ENCODE results near the gene POLR1E.

Gene POLR1E

DNA sequence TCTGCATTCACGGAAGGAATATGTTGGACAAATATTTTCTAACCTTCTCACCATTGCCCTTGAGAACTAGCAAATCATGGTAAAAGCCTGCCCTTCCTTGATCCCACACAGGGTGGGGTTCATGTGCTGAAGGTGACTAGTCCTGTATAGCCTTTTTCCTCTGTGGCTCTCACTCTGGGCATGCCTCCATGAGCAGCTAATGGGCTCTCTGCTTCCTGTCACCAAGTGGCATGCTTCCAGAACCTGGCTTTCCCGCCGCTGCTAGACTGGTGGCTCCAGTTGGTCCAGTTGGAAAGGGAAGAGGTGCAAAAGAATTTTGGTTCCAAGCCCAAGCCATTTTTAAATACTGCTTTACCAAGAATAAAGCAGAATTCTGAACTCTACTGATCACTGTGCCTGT is 54.9 kb downstream of the POLR1E start:
- DNase-seq = peak; percentile 21

DNA sequence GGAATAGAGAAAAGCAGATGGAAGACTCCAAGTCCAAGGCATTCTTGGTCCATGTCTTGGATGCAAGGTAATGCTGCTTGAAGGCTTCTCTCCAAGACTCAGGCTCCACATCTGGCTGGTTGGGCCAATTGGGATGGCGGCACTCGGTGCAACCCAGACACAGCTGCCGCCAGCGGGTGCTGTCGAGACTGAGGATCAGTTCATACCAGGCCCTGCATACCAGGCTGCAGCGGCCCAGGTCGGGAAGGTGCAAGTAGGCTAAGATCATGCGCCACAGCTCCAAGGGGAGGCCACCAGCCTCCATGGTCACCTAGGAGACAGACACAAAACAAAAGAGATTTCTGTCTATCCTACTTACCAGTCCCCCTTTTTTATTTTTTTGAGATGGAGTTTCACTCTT is 55.7 kb downstream of the POLR1E start:
- no peak for DNase-seq

DNA sequence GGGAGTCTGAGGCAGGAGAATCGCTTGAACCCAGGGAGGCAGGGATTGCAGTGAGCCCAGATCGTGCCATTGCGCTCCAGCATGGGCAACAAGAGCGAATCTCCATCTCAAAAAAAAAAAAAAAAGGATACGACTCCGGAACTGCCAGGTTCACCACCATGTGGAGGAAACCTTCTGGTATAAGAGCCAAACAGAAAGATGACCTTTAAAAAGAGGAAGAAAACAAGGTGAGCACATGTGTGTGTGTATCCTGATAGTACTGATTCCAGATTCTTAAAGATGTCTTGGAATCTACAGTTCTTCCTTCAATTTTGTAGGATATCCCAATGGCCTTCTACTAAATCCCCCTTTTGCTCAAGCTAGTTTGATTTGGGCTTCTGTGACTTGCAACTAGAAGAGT is 56.7 kb downstream of the POLR1E start:
- DNase-seq = no peak

GRCh38 chr9:37542895-37543294 is 57.1 kb downstream of the POLR1E start:
- DNase-seq = no peak

GRCh38 chr9:37543468-37543867 is 57.7 kb downstream of the POLR1E start:
- DNase-seq = no peak

DNA sequence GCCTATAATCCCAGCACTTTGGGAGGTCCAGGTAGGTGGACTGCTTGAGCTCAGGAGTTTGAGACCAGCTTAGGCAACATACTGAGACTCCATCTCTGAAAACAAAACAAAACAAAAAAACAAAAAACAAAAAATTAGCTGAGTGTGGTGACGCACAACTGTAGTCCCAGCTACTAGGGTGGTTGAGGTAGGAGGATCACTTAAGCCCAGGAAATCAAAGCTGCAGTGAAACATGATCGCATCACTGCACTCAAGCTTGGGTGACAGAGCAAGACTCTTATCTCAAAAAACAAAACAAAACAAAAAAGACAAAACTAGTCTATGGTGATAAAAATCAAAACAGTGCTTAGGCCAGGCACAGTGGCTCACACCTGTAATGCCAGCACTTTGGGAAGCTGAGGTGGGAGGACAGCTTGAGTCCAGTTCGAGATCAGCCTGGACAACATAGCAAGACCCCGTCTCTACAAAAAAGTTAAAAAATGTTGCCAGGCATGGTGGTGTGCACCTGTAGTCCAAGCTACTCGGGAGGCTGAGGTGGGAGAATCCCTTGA is 61.7 kb downstream of the POLR1E start:
- no peak for DNase-seq

DNA sequence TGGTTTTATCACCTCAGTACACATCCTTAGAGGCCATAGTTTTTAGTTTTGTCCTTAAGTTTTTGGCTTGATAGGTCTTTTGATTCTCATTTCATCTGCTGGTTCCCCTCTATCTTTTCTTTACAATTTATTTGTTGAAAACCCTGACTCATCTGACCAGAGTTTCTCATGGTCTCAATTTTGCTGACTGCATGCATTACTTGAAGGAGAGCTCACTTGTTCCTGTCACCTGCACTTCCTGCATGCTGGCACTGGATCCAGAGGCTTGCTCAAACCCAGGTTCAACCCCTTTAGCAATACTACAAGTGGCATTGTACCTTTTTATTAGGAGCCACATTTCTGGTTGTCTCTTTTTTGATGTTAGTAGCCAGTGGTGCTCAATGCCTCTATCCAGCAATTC is 63.8 kb downstream of the POLR1E start:
- no peak for DNase-seq

- DNase-seq = no peak
Observed at GRCh38 chr9:37550781-37551180, 65.0 kb downstream of the POLR1E start.

DNA sequence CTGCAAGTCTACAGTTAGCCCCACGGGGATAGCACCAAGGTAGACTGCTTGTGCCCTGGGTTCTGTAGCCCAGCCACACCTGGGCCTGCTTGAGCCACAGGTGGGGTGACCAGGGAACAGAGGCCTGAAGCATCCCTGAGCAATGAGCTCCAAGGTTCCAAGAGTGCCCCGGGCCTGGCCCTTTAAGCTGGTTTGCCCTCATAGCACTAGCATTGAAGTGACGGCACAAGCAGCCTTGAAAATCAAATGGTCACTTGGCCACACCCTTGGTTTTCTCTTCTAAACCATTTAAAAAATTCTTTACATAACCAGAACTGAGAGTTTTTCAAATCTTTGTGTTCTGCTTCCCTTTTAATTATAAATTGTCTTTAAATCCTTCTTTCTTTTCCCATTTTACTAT is 65.7 kb downstream of the POLR1E start:
- DNase-seq = no peak

GRCh38 chr9:37551888-37552287 is 66.1 kb downstream of the POLR1E start:
- no peak for DNase-seq

All from DMS79 treated with DMSO at 0.1 percent for 48 hours (cell line).